Measurements from ENCODE around the gene CEP70. TPM values are rescaled to one million over a fixed set of nuclear protein-coding genes. Genes with fewer than 3 reads are reported as not detected.
"Not testable (repeated sequence)": the region's sequence is repeated elsewhere in the genome, so short reads cannot be mapped to it uniquely, and the experiment has no call there.

CEP70 gene
- total and polyA plus RNA-seq, 3 experiments from 2014 or later: 7.6 to 8.4 (median 8.0) TPM

DNA sequence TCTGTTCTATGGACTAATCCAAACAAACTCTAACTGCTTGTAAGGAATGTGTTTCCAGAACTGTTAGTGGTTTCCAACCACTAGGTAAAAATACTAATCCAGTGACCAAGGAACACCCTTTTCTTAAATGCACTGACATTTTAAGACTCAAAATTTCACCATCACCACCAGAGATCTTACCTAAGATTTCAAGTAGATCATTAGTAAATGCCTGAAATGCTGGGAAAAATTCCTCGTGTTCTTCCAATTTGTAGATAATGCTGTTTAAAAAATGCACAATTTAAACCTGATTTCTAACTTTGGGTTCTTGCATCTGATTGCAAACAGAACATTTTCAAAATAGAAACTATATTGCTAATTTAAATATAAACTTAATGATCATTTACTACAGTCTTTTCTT, 96.2 kb downstream of the CEP70 start:
- H3K4me1 Mint-ChIP-seq: no peaks in the 10 kb centered on the region
- H3K27me3 Mint-ChIP-seq: peaks cover 0 to 4% of the 10 kb centered on the region in 2 donors
- H3K4me1 ChIP-seq (ENCODE audit: insufficient read depth, low read length): no peaks in the 10 kb centered on the region
- no peak overlapping the region for H3K27ac Mint-ChIP-seq
- H3K27ac ChIP-seq (ENCODE audit: low read depth, low read length): no peak overlapping the region
- H3K36me3 Mint-ChIP-seq: peaks cover 14 to 39% (median 39%) of the 10 kb centered on the region in 3 donors
- H3K27me3 ChIP-seq (ENCODE audit: insufficient read depth, low read length, poor library complexity, severe bottlenecking): no peaks in the 10 kb centered on the region
- no peaks in the 10 kb centered on the region for H3K9me3 ChIP-seq (ENCODE audit: low read length)
- CTCF ChIA-PET: no interaction called here
- H3K4me3 ChIP-seq (ENCODE audit: low read length): no peak overlapping the region
- peaks cover 0 to 6% (median 0%) of the 10 kb centered on the region in 5 donors for H3K9me3 Mint-ChIP-seq
- POLR2A ChIA-PET: no interaction called here
- H3K36me3 ChIP-seq (ENCODE audit: insufficient read depth, low read length): no peaks in the 10 kb centered on the region
- H3K4me3 Mint-ChIP-seq: no peak overlapping the region
- DNase-seq: no peak

DNA sequence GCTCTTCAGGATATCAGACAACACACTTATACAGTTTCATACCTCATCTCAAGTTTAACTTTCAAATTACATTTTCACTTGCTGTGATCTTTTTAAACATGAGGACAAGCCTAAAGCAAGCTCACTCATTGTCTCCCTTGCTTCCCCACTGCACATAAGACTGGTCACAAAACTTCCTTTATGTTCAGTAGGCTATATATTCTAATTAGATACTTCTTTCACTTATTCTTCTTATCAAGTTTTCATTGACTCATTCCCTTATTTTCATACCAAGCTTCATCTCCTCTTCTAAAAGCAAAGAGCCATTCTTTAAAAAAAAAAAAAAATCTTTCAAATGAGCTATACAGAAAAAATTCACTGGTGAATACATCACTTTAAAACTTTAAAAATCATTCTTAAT, 97.0 kb downstream of the CEP70 start:
- Mint-ChIP-seq H3K27me3 (peaks cover 0 to 4% of the 10 kb centered on the region in 2 donors), H3K4me3 (no peak overlapping the region)

DNA sequence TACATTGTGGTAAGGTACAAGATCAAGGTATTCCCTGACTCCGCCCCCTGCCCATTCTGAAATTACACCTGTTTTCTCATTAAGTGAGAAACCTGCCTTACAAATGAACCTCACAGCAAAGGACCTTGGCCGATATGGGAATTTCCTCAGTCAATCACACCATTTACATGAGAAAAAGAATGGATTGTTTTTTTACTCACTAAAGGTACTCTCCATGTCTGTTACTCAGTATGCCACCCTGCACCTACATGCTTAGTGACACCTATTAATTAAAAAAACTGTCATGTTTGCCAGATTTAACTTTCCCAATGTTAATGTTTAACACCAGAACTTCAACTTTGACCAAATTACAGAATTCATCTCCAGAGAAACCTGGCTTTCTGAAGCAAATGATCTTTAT, 97.6 kb downstream of the CEP70 start:
- H3K27me3 Mint-ChIP-seq: peaks cover 0 to 7% of the 10 kb centered on the region in 2 donors
- CTCF ChIA-PET: no interaction called here
- no peaks in the 10 kb centered on the region for H3K4me1 Mint-ChIP-seq
- Histone ChIP-seq H3K27me3 (ENCODE audit: insufficient read depth, low read length, poor library complexity, severe bottlenecking) (no peaks in the 10 kb centered on the region), H3K4me1 (ENCODE audit: insufficient read depth, low read length) (no peaks in the 10 kb centered on the region), H3K9me3 (ENCODE audit: low read length) (no peaks in the 10 kb centered on the region), H3K27ac (ENCODE audit: low read depth, low read length) (no peak overlapping the region), H3K36me3 (ENCODE audit: insufficient read depth, low read length) (no peaks in the 10 kb centered on the region), H3K4me3 (ENCODE audit: low read length) (no peak overlapping the region)
- DNase-seq: no peak
- POLR2A ChIA-PET: no interaction called here
- no peak overlapping the region for H3K4me3 Mint-ChIP-seq
- peak overlapping the region in 1 of 8 donors; percentile 43 for H3K27ac Mint-ChIP-seq
- H3K9me3 Mint-ChIP-seq: peaks cover 0 to 16% (median 5%) of the 10 kb centered on the region in 5 donors
- H3K36me3 Mint-ChIP-seq: peaks cover 14 to 44% (median 39%) of the 10 kb centered on the region in 3 donors

More for the DNA sequence above, 97.0 kb downstream of the CEP70 start:
- H3K27ac ChIP-seq (ENCODE audit: low read depth, low read length): no peak overlapping the region
- H3K9me3 ChIP-seq (ENCODE audit: low read length): no peaks in the 10 kb centered on the region
- no peaks in the 10 kb centered on the region for H3K27me3 ChIP-seq (ENCODE audit: insufficient read depth, low read length, poor library complexity, severe bottlenecking)
- H3K9me3 Mint-ChIP-seq: peaks cover 0 to 11% (median 4%) of the 10 kb centered on the region in 5 donors
- no peaks in the 10 kb centered on the region for H3K4me1 ChIP-seq (ENCODE audit: insufficient read depth, low read length)
- H3K27ac Mint-ChIP-seq: no peak overlapping the region
- no peak for DNase-seq
- peaks cover 14 to 41% (median 39%) of the 10 kb centered on the region in 3 donors for H3K36me3 Mint-ChIP-seq
- no peak overlapping the region for H3K4me3 ChIP-seq (ENCODE audit: low read length)
- H3K36me3 ChIP-seq (ENCODE audit: insufficient read depth, low read length): no peaks in the 10 kb centered on the region
- CTCF ChIA-PET: no interaction called here
- H3K4me1 Mint-ChIP-seq: no peaks in the 10 kb centered on the region
- POLR2A ChIA-PET: no interaction called here

DNA sequence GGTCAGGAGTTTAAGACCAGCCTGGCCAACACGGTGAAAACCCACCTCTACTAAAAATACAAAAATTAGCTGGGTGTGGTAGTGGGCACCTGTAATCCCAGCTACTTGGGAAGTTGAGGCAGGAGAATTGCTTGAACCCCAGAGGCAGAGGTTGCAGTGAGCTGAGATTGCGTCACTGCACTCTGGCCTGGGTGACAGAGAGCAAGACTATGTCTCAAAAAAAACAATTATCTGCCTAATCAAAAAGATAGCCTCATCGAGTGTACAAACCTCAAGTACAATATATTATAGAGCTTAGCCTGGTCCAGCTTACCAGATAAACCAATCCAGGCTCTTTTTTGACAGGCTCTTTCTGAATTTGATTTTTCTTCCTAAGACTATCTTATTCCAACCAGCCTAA, 98.4 kb downstream of the CEP70 start:
- H3K27me3 ChIP-seq (ENCODE audit: insufficient read depth, low read length, poor library complexity, severe bottlenecking); H3K27ac Mint-ChIP-seq; H3K36me3 ChIP-seq (ENCODE audit: insufficient read depth, low read length); H3K9me3 ChIP-seq (ENCODE audit: low read length); H3K27me3 Mint-ChIP-seq; POLR2A ChIA-PET; CTCF ChIA-PET; H3K4me1 Mint-ChIP-seq; H3K4me1 ChIP-seq (ENCODE audit: insufficient read depth, low read length); DNase-seq; H3K27ac ChIP-seq (ENCODE audit: low read depth, low read length); H3K4me3 Mint-ChIP-seq; H3K4me3 ChIP-seq (ENCODE audit: low read length): not testable (repeated sequence)
- Mint-ChIP-seq H3K9me3 (peaks cover 7 to 23% (median 13%) of the 10 kb centered on the region in 5 donors), H3K36me3 (peaks cover 14 to 51% (median 39%) of the 10 kb centered on the region in 3 donors)

DNA sequence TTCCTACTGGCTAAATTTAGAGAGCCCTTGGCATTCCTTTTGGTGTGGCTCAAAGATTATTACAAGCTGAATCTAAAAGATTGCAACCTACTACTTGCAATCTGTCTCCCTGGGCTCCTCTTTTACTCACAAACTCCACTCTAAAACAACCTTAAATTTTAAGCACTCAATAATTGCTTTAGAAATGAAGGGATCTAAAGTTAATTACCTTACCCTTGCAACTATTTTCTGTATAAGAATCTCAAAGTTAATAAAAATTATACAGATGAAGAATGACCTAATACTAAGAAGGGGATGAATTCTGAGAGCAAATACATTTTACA, 99.5 kb downstream of the CEP70 start:
- no peak overlapping the region for H3K27ac ChIP-seq (ENCODE audit: low read depth, low read length)
- no peaks in the 10 kb centered on the region for H3K9me3 ChIP-seq (ENCODE audit: low read length)
- H3K36me3 ChIP-seq (ENCODE audit: insufficient read depth, low read length): no peaks in the 10 kb centered on the region
- H3K4me1 ChIP-seq (ENCODE audit: insufficient read depth, low read length): no peaks in the 10 kb centered on the region
- Mint-ChIP-seq H3K4me3 (no peak overlapping the region), H3K4me1 (no peaks in the 10 kb centered on the region), H3K27me3 (peaks cover 0 to 7% of the 10 kb centered on the region in 2 donors), H3K27ac (peak overlapping the region in 1 of 8 donors; percentile 46), H3K9me3 (peaks cover 16 to 31% (median 17%) of the 10 kb centered on the region in 5 donors), H3K36me3 (peaks cover 12 to 48% (median 32%) of the 10 kb centered on the region in 3 donors)
- POLR2A ChIA-PET: no interaction called here
- no peaks in the 10 kb centered on the region for H3K27me3 ChIP-seq (ENCODE audit: insufficient read depth, low read length, poor library complexity, severe bottlenecking)
- CTCF ChIA-PET: no interaction called here
- DNase-seq: no peak
- no peak overlapping the region for H3K4me3 ChIP-seq (ENCODE audit: low read length)

DNA sequence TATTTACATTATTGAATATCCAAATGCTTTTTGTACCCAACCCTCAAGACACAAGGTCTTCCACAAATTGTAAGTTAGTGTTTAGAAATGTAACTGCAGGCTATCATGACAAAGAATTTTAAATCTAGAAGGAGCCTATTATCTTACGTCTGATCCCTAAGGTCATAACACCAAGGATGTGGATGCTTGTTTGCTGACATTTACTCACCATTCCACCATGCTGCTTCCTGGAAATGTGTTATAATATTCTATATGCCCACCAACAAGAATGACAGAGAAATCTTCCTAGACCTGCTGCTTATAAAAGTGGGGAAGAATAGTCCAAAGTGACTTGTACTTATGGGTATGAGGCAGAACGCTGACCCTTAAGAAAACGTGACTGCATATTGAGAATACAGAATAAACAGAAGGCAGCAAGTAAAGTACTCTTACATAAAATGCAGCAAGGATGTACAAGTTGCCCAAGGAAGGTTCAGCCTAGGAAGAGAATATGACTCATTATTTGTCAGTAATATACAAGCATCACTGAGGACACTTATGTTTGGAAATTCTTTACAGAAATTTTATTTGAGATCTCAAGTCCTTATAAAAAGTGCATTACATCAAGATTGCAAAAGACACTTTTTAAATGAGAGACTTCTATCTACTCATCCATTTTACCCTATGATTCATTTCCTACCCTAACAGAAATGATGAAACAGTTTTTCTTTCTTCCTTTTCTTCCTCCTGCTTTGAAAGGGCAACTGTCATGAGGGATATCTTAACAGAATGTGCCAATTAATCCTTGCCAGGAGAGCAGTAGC, 100.1 kb downstream of the CEP70 start:
- Histone ChIP-seq H3K9me3 (ENCODE audit: low read length) (no peaks in the 10 kb centered on the region), H3K27ac (ENCODE audit: low read depth, low read length) (no peak overlapping the region), H3K36me3 (ENCODE audit: insufficient read depth, low read length) (no peaks in the 10 kb centered on the region), H3K27me3 (ENCODE audit: insufficient read depth, low read length, poor library complexity, severe bottlenecking) (no peaks in the 10 kb centered on the region), H3K4me3 (ENCODE audit: low read length) (no peak overlapping the region), H3K4me1 (ENCODE audit: insufficient read depth, low read length) (no peaks in the 10 kb centered on the region)
- no peak overlapping the region for H3K4me3 Mint-ChIP-seq
- ChIA-PET CTCF (no interaction called here), POLR2A (no interaction called here)
- H3K4me1 Mint-ChIP-seq: no peaks in the 10 kb centered on the region
- DNase-seq: no peak
- peaks cover 15 to 47% (median 28%) of the 10 kb centered on the region in 3 donors for H3K36me3 Mint-ChIP-seq
- no peak overlapping the region for H3K27ac Mint-ChIP-seq
- H3K27me3 Mint-ChIP-seq: peaks cover 0 to 7% of the 10 kb centered on the region in 2 donors
- H3K9me3 Mint-ChIP-seq: peaks cover 18 to 37% (median 20%) of the 10 kb centered on the region in 5 donors

DNA sequence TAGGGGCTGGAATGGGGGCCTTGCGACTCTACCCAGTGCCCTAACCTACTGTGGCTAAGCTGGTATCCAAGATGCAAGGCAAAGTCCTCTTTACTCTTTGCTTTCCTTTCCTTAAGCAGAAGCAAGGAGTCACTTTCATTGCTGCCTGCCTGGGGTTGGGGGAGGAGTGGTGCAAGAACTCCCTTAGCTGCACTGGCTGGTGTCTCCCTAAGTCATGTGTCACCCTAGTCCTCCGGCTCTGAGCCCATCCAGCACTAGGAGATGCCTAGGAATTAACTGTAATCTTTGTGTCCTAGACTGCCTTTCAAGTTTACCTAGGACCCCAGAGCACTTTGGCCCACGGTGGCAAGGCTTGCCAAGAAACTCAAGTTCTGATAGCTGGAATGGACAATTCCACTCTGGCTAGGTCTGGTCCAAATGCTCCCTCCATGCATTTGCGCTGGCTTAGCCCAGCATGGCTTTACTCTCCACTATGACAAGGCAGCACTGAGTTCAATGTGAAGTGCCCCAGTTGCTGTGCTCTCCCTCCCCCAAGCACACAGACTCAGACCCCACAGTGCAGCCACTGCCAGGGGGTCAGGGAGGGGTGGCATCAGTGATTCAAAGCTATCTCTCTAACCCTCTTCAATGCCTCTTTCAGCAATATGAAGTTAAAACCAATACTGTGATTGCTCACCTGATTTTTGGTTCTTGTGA, 100.9 kb downstream of the CEP70 start:
- H3K4me1 ChIP-seq (ENCODE audit: insufficient read depth, low read length): no peaks in the 10 kb centered on the region
- Mint-ChIP-seq H3K36me3 (peaks cover 18 to 51% (median 30%) of the 10 kb centered on the region in 3 donors), H3K4me3 (no peak overlapping the region), H3K4me1 (no peaks in the 10 kb centered on the region), H3K27me3 (peaks cover 0 to 7% of the 10 kb centered on the region in 2 donors), H3K27ac (no peak overlapping the region), H3K9me3 (peaks cover 23 to 42% (median 24%) of the 10 kb centered on the region in 5 donors)
- CTCF ChIA-PET: no interaction called here
- POLR2A ChIA-PET: no interaction called here
- no peaks in the 10 kb centered on the region for H3K27me3 ChIP-seq (ENCODE audit: insufficient read depth, low read length, poor library complexity, severe bottlenecking)
- no peaks in the 10 kb centered on the region for H3K9me3 ChIP-seq (ENCODE audit: low read length)
- no peaks in the 10 kb centered on the region for H3K36me3 ChIP-seq (ENCODE audit: insufficient read depth, low read length)
- H3K27ac ChIP-seq (ENCODE audit: low read depth, low read length): no peak overlapping the region
- no peak for DNase-seq
- H3K4me3 ChIP-seq (ENCODE audit: low read length): no peak overlapping the region

DNA sequence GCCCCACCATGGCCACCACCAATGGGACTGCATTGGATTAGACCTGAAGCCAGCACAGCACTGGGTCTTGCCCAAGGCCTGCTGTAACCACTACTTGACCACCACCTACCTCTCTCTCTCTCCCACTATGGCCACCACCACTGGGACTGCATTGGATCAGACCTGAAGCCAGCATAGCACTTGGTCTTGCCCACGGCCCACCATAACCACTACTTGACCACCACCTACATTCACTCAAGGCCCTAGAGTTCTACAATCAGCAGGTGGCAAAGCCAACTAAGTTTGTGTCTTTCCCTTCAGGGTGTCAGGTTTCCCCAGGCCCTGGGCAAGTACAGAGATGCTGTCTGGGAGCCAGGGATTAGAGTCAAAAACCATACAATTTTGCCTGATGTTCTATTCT, 102.1 kb downstream of the CEP70 start:
- Mint-ChIP-seq H3K27me3 (peaks cover 0 to 7% of the 10 kb centered on the region in 2 donors), H3K4me3 (no peak overlapping the region), H3K27ac (no peak overlapping the region), H3K9me3 (peaks cover 29 to 54% (median 35%) of the 10 kb centered on the region in 5 donors), H3K4me1 (no peaks in the 10 kb centered on the region), H3K36me3 (peaks cover 18 to 48% (median 29%) of the 10 kb centered on the region in 3 donors)
- Histone ChIP-seq H3K9me3 (ENCODE audit: low read length) (no peaks in the 10 kb centered on the region), H3K27ac (ENCODE audit: low read depth, low read length) (no peak overlapping the region), H3K4me1 (ENCODE audit: insufficient read depth, low read length) (no peaks in the 10 kb centered on the region), H3K27me3 (ENCODE audit: insufficient read depth, low read length, poor library complexity, severe bottlenecking) (no peaks in the 10 kb centered on the region), H3K4me3 (ENCODE audit: low read length) (no peak overlapping the region), H3K36me3 (ENCODE audit: insufficient read depth, low read length) (no peaks in the 10 kb centered on the region)
- CTCF ChIA-PET: no interaction called here
- DNase-seq: no peak
- POLR2A ChIA-PET: no interaction called here
